GM06990 (cell line): ENCODE measurements around the gene NUP54.

Source experiments
- DNase-seq: peaks from one replicate; pipeline ENCODE4 v3.0.0-alpha.2; 2011; ENCODE audit not compliant: insufficient read length; ENCODE audit errors: extremely low read depth
- H3K27me3 ChIP-seq: replicated peaks from 2 replicates; pipeline ENCODE4 v1.6.0; 2011; ENCODE audit warnings: low read length; ENCODE audit not compliant: control insufficient read depth, insufficient read depth
- H3K36me3 ChIP-seq: 2 replicates; pipeline ENCODE4 v1.5.1; 2011; ENCODE audit warnings: low read length; ENCODE audit not compliant: control insufficient read depth, insufficient read depth
- H3K4me3 ChIP-seq: replicated peaks from 2 replicates; pipeline ENCODE4 v1.5.1; 2011; ENCODE audit warnings: low read depth, mild to moderate bottlenecking, control low read depth, low read length
- CTCF ChIP-seq: IDR thresholded peaks from 2 replicates; pipeline ENCODE4 v1.5.1; 2011; ENCODE audit warnings: low read length, control low read depth, mild to moderate bottlenecking, inconsistent platforms; ENCODE audit not compliant: insufficient read depth, poor library complexity, severe bottlenecking

Gene NUP54

DNA sequence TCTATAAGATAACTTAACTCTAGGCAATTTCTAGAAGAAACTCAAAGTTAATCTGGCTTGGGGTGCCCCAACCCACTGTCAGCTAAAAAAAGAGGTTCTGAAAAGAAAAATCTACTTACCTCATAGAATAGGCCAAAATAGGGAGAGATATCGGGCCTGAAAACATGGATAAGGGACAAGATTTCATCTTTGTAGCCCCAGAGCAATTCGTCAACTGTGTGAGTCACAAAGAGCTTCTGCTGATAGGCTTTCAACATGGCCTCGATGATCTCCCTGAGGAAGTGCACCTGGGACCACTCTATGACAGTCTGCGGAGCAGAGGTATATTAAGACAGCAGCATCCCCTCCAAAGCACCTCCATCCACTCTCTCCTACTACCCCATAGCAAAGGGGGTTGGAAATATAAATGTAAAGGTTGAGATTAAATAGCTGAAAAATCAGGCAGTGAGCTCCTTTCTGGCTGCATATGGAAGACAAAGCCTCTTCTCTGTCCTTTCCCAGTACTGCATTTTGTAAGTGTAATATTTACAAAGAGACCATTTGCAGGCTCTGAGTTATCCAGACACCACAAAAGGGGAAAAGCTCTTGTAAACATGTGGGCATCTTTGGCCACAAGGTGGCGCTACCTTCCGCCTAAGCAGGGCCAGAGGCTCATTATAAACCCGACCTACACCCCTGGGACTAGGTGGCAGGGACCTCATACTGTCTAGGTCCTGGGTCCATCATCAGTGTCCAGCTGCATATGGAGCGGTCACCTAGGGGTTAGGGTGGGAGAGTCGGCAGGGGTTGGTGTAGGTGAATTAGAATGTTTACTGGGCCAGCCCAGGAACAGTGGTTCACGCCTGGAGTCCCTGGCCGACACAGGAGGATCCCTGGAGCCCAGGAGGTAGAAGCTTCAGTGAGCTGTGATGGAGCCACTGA lies 31.5 kb upstream of the NUP54 start:
- TF ChIP-seq CTCF, result peak; percentile 87
- no peaks in the 10 kb centered on the region for H3K36me3 ChIP-seq
- no peak overlapping the region for H3K4me3 ChIP-seq
- H3K27me3 ChIP-seq, result no peaks in the 10 kb centered on the region
- peak; percentile 34 for DNase-seq

DNA sequence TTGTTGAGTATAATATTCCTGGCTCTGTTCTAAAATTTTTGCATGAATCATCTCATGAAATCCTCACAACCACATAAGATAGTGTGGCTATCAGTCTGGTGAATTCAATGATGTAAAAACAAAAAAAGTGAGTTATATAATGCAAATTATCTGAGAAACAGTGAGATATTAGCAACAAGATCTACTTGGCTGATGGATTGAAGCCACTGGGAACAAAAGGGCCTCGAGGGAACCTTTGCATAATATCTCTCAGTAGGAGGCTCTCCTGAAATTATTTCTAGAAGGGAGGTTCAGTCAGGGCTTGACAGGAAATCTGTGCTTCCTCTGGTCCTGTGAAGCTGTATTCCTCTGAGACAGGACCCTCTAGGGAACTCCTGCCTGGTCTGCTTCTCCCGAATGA lies 30.1 kb upstream of the NUP54 start:
- no peak for DNase-seq
- TF ChIP-seq CTCF, result no peak
- no peaks in the 10 kb centered on the region; the same call in none of the 2 replicates for H3K36me3 ChIP-seq
- H3K4me3 ChIP-seq, result no peak overlapping the region
- H3K27me3 ChIP-seq, result no peaks in the 10 kb centered on the region

GRCh38 chr4:76177709-76178108 lies 29.5 kb upstream of the NUP54 start:
- H3K27me3 ChIP-seq, result no peaks in the 10 kb centered on the region
- no peak for TF ChIP-seq CTCF
- no peak overlapping the region for H3K4me3 ChIP-seq
- H3K36me3 ChIP-seq, result peaks cover 3% of the 10 kb centered on the region
- DNase-seq, result no peak

GRCh38 chr4:76175336-76175735 lies 27.1 kb upstream of the NUP54 start:
- Histone ChIP-seq H3K36me3 (peaks cover 4% of the 10 kb centered on the region), H3K4me3 (no peak overlapping the region), H3K27me3 (no peaks in the 10 kb centered on the region)
- TF ChIP-seq CTCF, result no peak
- no peak for DNase-seq

- DNase-seq, result no peak
- no peaks in the 10 kb centered on the region for H3K27me3 ChIP-seq
- H3K4me3 ChIP-seq, result no peak overlapping the region
- TF ChIP-seq CTCF, result no peak
- H3K36me3 ChIP-seq, result peaks cover 4% of the 10 kb centered on the region
These were observed 26.0 kb upstream of the NUP54 start for GRCh38 chr4:76174216-76174615.
